ENCODE data around the gene HOXA7.

HOXA7 gene

DNA sequence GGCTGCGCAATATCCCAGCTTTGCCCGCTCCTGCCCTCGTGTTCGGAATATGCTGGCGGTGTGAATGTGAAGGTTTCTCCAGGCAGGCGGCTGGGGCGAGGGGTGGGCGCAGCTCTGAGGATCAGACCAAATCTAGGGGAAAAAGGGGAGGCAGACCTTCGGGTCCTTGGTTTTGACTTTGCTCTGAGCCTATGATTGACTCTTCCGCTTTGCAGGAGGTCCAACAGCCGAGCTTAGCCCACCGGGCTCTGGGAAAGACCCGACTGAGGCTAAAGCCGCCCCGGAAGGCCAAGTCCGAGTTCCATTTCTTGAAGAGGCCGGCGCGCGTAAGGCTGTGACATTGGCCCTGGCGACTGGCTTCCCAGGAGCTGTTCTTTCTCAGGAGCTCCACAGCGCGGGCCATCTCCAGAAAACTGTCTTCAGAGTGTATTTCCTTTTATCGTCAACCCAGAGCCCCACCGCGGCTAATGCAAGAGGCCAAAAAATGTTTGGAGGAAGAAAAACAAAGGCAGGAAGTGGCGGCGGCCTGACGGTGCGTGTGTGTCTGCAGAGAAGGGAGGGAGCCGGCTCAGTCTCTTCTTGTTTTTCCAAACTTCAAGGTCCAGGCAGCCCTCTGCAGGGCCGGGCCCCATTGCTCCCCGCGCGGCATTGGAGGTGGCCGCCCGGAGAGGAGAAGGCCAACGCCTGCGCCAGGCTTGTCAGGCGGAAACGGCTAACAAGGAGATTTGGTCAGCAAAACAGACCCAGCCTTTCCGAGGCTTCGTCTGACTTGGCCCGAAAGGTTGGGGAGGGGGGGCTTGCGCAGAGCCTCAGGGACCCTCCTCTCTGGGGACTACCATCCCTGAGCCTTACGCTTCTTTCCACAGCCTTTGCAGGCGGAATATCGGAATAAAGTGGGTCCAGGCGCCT, 32.2 kb upstream of the HOXA7 start:
- no peak for DNase-seq (ENCODE audit: low spot score)
- TF ChIP-seq, protein P1, sequence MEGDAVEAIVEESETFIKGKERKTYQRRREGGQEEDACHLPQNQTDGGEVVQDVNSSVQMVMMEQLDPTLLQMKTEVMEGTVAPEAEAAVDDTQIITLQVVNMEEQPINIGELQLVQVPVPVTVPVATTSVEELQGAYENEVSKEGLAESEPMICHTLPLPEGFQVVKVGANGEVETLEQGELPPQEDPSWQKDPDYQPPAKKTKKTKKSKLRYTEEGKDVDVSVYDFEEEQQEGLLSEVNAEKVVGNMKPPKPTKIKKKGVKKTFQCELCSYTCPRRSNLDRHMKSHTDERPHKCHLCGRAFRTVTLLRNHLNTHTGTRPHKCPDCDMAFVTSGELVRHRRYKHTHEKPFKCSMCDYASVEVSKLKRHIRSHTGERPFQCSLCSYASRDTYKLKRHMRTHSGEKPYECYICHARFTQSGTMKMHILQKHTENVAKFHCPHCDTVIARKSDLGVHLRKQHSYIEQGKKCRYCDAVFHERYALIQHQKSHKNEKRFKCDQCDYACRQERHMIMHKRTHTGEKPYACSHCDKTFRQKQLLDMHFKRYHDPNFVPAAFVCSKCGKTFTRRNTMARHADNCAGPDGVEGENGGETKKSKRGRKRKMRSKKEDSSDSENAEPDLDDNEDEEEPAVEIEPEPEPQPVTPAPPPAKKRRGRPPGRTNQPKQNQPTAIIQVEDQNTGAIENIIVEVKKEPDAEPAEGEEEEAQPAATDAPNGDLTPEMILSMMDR (IDR thresholded peaks at IDR 0.05; ENCODE audit: extremely low read depth, insufficient read depth, missing control alignments) = no peak
- in situ Hi-C loops (cut with MboI; ENCODE audit: low pct_unique_long_range_greater_than_20kb, low sequenced_read_pairs, unreplicated experiment) = no loop called here

DNA sequence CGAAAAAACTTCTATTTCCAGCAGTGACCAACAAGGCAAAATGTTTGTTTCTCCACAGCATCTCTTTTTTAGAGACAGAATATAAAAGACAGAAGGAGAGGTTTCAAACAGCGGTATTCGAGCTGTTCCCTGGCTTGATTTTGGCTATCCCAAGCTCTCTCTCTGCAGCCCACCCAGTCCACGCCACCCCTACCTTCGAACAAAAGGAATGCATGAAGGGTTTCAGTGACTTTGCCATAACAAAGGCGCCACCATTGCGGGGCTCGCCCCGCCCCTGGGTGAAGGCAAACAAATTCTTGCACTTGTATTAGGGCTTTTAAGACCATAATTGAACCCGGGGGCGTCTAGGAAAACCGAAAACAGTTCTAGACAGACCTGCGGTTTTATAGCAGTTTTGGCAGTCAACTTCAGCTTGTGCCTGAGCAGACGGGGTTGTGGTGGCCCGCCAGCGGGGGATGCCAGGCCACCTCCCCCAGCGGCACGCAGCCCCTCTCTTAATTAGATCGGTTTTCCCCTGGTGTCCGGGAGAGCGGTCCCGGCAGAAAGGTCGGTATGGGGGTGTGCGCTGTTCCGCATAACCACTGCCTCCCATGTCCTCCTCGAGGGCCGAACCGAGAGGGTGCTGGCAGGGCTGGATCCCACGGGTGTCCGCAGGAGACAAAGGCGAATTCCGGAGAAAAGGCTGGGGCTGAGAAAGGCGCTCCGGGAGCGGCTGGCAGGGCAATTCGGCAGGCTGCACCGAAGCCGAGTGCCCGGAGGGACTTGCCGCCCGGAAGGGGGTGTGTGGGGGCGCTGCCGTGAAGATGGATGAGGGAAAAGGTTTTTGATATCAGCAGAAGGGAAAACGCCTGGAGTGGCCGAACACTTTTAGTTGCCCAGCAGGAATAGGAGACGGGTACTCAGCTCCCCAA, 31.3 kb upstream of the HOXA7 start:
- DNase-seq (ENCODE audit: low spot score) = no peak
- in situ Hi-C loops (cut with MboI; ENCODE audit: low pct_unique_long_range_greater_than_20kb, low sequenced_read_pairs, unreplicated experiment) = no loop called here
- TF ChIP-seq, protein P1 (IDR thresholded peaks at IDR 0.05; ENCODE audit: extremely low read depth, insufficient read depth, missing control alignments) = no peak

DNA sequence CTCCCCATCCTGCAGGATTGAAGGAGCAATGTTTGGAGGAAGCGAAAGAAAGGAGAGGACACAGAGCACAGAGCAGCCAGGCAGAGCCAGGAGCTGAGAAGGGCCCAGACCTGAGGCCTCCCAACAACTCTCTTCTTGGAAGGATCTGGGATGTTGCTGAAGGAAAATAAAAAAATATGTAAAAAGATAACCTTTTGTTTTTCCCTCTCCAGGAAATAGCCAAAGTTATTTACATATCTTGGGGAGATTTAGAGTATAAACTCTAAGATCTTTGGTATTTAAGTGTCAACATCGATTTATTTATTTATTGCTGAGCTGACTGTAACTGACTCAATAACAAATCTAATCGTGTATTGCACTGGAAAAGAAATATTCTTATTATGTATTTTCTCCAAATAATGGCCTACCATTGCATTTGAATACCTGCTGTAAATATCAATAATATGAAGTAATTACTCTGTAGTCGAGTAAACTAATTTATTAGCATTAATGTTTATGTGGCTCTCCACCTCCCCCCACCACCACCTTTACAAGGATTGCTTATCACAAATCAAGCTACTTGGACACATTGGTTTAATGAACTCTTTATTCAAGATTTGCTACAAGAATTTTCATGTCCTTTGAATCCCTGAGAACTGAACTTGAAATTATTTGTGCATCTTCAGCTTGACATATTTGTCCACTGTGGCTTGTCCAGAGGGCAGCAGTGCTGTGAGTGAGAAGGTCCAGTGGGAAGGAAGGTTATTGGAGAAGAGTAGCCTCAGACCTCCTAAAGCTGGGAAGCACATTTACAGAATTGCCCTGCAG, 30.4 kb upstream of the HOXA7 start:
- in situ Hi-C loops (cut with MboI; ENCODE audit: low pct_unique_long_range_greater_than_20kb, low sequenced_read_pairs, unreplicated experiment) = no loop called here
- TF ChIP-seq, protein P1 (IDR thresholded peaks at IDR 0.05; ENCODE audit: extremely low read depth, insufficient read depth, missing control alignments) = no peak

DNA sequence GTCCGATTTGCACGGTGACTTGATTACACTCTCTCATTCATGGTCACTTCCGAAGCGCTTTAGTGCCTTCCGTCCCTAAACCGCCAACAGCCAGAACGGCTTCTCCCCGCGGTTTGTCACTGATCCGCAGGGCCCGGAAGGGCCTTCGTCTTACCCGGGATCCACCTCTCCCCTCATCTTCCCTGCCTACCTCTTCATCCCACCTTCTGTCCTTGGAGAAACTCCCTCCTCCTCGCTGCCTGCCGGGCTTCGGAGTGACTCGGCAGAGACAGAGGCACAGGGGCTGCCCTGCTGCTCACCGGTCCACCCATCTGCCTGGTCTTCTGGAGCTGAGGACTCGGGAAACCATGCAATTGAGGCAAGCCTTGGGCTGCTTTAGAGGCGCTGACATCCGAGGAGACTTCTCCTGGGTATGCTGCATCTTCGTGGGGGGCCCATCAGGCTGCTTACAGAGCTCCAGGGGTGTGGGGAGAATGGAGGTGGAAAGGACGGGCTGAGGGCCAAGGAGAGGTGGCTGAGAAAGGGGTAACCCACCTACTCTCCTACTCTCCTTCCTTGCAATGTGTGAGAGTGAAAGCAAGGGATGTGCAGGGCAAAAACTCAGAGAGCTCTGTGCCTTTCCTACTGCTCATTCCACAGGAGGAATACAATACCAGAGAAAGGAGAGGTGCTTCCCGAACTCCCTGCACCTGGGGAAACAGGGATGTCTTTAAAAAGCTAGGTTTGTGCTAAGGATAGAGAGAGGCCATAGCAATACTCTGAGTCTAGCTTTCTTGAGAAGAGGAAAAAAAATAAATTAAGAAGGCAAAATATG, 29.6 kb upstream of the HOXA7 start:
- TF ChIP-seq, protein P1 (IDR thresholded peaks at IDR 0.05; ENCODE audit: extremely low read depth, insufficient read depth, missing control alignments) = no peak
- in situ Hi-C loops (cut with MboI; ENCODE audit: low pct_unique_long_range_greater_than_20kb, low sequenced_read_pairs, unreplicated experiment) = no loop called here
- DNase-seq (ENCODE audit: low spot score) = no peak

More for the DNA sequence above, 30.4 kb upstream of the HOXA7 start:
- no peak for DNase-seq (ENCODE audit: low spot score)

DNA sequence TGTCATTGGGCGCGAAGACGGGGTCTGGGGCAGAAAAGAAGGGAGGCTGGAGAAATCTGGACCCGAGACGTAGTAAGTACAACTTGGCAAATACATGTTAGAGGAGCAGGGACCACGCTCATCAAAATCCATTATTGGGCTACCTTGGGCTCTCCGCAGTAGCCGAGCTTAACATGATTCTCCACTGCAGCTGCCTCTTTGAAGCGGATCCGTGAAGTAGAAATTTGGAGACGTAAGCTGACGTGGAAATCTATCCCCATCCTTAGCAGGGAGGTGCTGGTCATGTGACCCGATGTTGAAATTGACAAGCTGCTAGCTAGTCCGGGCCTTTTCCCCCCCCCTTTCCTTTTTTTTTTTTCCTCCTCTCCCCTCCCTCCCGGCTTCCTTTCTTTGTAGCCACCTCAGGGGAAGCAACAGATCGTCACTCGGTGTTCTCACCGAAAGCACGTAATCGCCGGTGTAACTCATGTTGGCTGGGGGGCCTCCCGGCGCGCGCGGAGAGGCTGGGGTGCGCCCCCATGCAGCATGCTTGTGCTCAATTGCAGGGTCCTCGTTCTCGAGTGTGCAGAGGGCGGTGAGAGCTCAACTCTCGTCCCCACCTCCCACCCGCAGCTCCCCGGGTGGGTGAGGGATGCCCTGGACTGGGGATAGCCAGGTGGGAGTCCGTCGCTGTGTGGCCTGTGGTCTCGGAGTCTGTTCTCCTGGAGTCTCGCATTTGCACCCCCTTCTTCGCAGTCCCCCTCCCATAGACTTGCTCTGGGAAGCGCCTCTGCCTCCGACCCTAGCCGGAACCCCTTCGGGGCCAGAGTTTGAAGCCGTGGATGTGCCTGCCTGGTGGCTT, 28.8 kb upstream of the HOXA7 start, which contains the start of gene HOXA11:
HOXA11 (minus strand) TSS at position 220 of the 841 bp plus-strand sequence; CDS start at position 132, 88 bp downstream.
- TF ChIP-seq, protein P1 (IDR thresholded peaks at IDR 0.05; ENCODE audit: extremely low read depth, insufficient read depth, missing control alignments) = no peak
- DNase-seq (ENCODE audit: low spot score) = no peak
- in situ Hi-C loops (cut with MboI; ENCODE audit: low pct_unique_long_range_greater_than_20kb, low sequenced_read_pairs, unreplicated experiment) = no loop called here
